Loucy (cell line): Measurements from ENCODE around the gene CYSLTR2.

ENCODE experiments used
- H2AFZ ChIP-seq: fragments of 200-600 bp; sonication (generic); 2 replicates; pipeline ENCODE4 v1.6.0; 2016; ENCODE audit warnings: antibody characterized with exemption, mild to moderate bottlenecking, low read length, moderate library complexity
- H3F3A ChIP-seq: fragments of 200-600 bp; 2 replicates; pipeline ENCODE4 v1.6.0; 2016; ENCODE audit warnings: antibody characterized with exemption, low read depth, mild to moderate bottlenecking
- H3K27me3 ChIP-seq: fragments of 200-600 bp; sonication (generic); 2 replicates; pipeline ENCODE4 v1.6.1; 2014; ENCODE audit warnings: low read length, mild to moderate bottlenecking; ENCODE audit not compliant: insufficient read depth, poor library complexity, severe bottlenecking
- H3K36me3 ChIP-seq: fragments of 200-600 bp; sonication (generic); 2 replicates; pipeline ENCODE4 v1.6.1; 2016; ENCODE audit warnings: low read length; ENCODE audit not compliant: insufficient read depth
- H3K4me1 ChIP-seq: fragments of 200-600 bp; sonication (generic); 2 replicates; pipeline ENCODE4 v1.5.1; 2014; ENCODE audit warnings: low read length, mild to moderate bottlenecking; ENCODE audit not compliant: insufficient read depth, poor library complexity, severe bottlenecking
- H3K4me2 ChIP-seq: fragments of 200-600 bp; sonication (generic); 2 replicates; pipeline ENCODE4 v1.6.0; 2014; ENCODE audit warnings: antibody characterized with exemption, low read length, low read depth, mild to moderate bottlenecking; ENCODE audit not compliant: poor library complexity, severe bottlenecking
- H3K4me3 ChIP-seq: fragments of 200-600 bp; sonication (generic); 2 replicates; pipeline ENCODE4 v1.5.1; 2014; ENCODE audit warnings: low read length, mild to moderate bottlenecking, mixed read lengths; ENCODE audit not compliant: poor library complexity, severe bottlenecking
- H3K79me2 ChIP-seq: fragments of 200-600 bp; sonication (generic); 2 replicates; pipeline ENCODE4 v1.6.1; 2014; ENCODE audit warnings: low read length; ENCODE audit not compliant: insufficient read depth
- H3K9ac ChIP-seq: fragments of 200-600 bp; sonication (generic); 2 replicates; pipeline ENCODE4 v1.6.0; 2014; ENCODE audit warnings: mild to moderate bottlenecking, low read depth, low read length, moderate library complexity; ENCODE audit not compliant: poor library complexity, severe bottlenecking
- H3K9me2 ChIP-seq: fragments of 200-600 bp; sonication (generic); replicated peaks from 2 replicates; pipeline ENCODE4 v1.6.1; 2016; ENCODE audit warnings: low read depth, low read length, mixed read lengths
- H3K9me3 ChIP-seq: fragments of 200-600 bp; sonication (generic); 2 replicates; pipeline ENCODE4 v1.6.1; 2014; ENCODE audit warnings: mild to moderate bottlenecking, antibody characterized with exemption, low read length, low read depth; ENCODE audit not compliant: insufficient read depth
- H4K20me1 ChIP-seq: fragments of 200-600 bp; sonication (generic); 2 replicates; pipeline ENCODE4 v1.6.0; 2014; ENCODE audit warnings: antibody characterized with exemption, low read length, mild to moderate bottlenecking; ENCODE audit not compliant: insufficient read depth, poor library complexity, severe bottlenecking
- CTCF ChIP-seq: fragments of 200-600 bp; sonication (generic); conservative IDR thresholded peaks from 2 replicates; pipeline ENCODE4 v1.5.1; 2014; ENCODE audit warnings: mild to moderate bottlenecking, antibody characterized with exemption, low read length
- EZH2phosphoT487 ChIP-seq: fragments of 200-600 bp; IDR thresholded peaks from 2 replicates; pipeline ENCODE4 v1.6.1; 2018; ENCODE audit warnings: antibody characterized with exemption, mild to moderate bottlenecking, moderate library complexity, borderline replicate concordance

The CYSLTR2 gene

GRCh38 chr13:48710160-48710559 is 56.4 kb downstream of the CYSLTR2 start:
- Histone ChIP-seq H3F3A (no peaks in the 10 kb centered on the region), H3K9me3 (peaks cover 6% of the 10 kb centered on the region; the same call in 1 of the 2 replicates), H4K20me1 (no peaks in the 10 kb centered on the region), H2AFZ (no peak overlapping the region), H3K79me2 (no peaks in the 10 kb centered on the region), H3K36me3 (no peaks in the 10 kb centered on the region), H3K4me1 (no peaks in the 10 kb centered on the region), H3K9ac (no peak overlapping the region), H3K27me3 (no peaks in the 10 kb centered on the region), H3K4me3 (no peak overlapping the region), H3K4me2 (no peak overlapping the region), H3K9me2 (no peaks in the 10 kb centered on the region)
- TF ChIP-seq EZH2phosphoT487 (no peak), CTCF (no peak)

GRCh38 chr13:48712141-48712540 is 58.4 kb downstream of the CYSLTR2 start:
- no peak for TF ChIP-seq CTCF
- TF ChIP-seq EZH2phosphoT487: no peak
- Histone ChIP-seq H3F3A (no peaks in the 10 kb centered on the region), H3K9ac (no peak overlapping the region), H3K36me3 (no peaks in the 10 kb centered on the region), H2AFZ (no peak overlapping the region), H4K20me1 (no peaks in the 10 kb centered on the region), H3K27me3 (no peaks in the 10 kb centered on the region), H3K4me3 (no peak overlapping the region), H3K4me2 (no peak overlapping the region), H3K9me2 (no peaks in the 10 kb centered on the region), H3K9me3 (peaks cover 13% of the 10 kb centered on the region), H3K79me2 (no peaks in the 10 kb centered on the region), H3K4me1 (no peaks in the 10 kb centered on the region)

- Histone ChIP-seq H3K4me2 (no peak overlapping the region), H3K9ac (no peak overlapping the region), H3K9me2 (no peaks in the 10 kb centered on the region), H3K9me3 (peaks cover 27% of the 10 kb centered on the region), H3K4me3 (no peak overlapping the region), H4K20me1 (no peaks in the 10 kb centered on the region), H3K36me3 (no peaks in the 10 kb centered on the region), H3K27me3 (no peaks in the 10 kb centered on the region), H3K79me2 (no peaks in the 10 kb centered on the region), H2AFZ (no peak overlapping the region), H3K4me1 (no peaks in the 10 kb centered on the region), H3F3A (no peaks in the 10 kb centered on the region)
- no peak for TF ChIP-seq CTCF
- TF ChIP-seq EZH2phosphoT487: no peak
These were observed 62.2 kb downstream of the CYSLTR2 start for GRCh38 chr13:48715977-48716376.
